Activated B cell treated with CpG ODN at 0.5 μM for 24 hours (primary cell): ENCODE results near the gene PLA2G6. TPM values are rescaled to one million over a fixed set of nuclear protein-coding genes. Genes with fewer than 3 reads are reported as not detected.

Source experiments
- ATAC-seq: fragments of 200-7000 bp; cut with Tn5 transposase; one replicate; pipeline ENCODE4 v1.10.0; 2021; ENCODE audit warnings: low read depth, mild to moderate bottlenecking, moderate library complexity
- CTCF ChIA-PET: fragments of 350-600 bp; sonication (Branson Sonifier 250); formaldehyde crosslinking; loops from one replicate; lab custom pipeline; 2021; ENCODE audit warnings: antibody characterized with exemption; lab: Charles Lee
- POLR2A ChIA-PET: fragments of 350-600 bp; sonication (Branson Sonifier 250); formaldehyde crosslinking; loops from one replicate; lab custom pipeline; 2021; ENCODE audit warnings: antibody characterized with exemption; lab: Charles Lee
- DNase-seq: peaks from one replicate; pipeline ENCODE4 v3.0.0; 2022
- H3K27ac Mint-ChIP-seq: one replicate; pipeline ENCODE4 v1.8.0; 2020; ENCODE audit warnings: mixed read lengths
- H3K27me3 Mint-ChIP-seq: one replicate; pipeline ENCODE4 v1.8.0; 2021; ENCODE audit warnings: mixed read lengths
- H3K36me3 Mint-ChIP-seq: one replicate; pipeline ENCODE4 v1.8.0; 2021; ENCODE audit warnings: low read depth, mixed read lengths
- H3K4me1 Mint-ChIP-seq: one replicate; pipeline ENCODE4 v1.8.0; 2021; ENCODE audit warnings: mixed read lengths
- H3K4me3 Mint-ChIP-seq: one replicate; pipeline ENCODE4 v1.8.0; 2020; ENCODE audit warnings: mild to moderate bottlenecking, mixed read lengths
- H3K9me3 Mint-ChIP-seq: one replicate; pipeline ENCODE4 v1.8.0; 2020; ENCODE audit warnings: mixed read lengths
- CTCF ChIP-seq: fragments of 200-600 bp; IDR thresholded peaks from one replicate; pipeline ENCODE4 v1.8.0; 2022; ENCODE audit warnings: antibody characterized with exemption, mild to moderate bottlenecking
- intact Hi-C: fragments of 100-400 bp; cut with micrococcal nuclease; formaldehyde crosslinking; loops from one replicate; pipeline ENCODE4 v1.15.1; 2024
- total RNA-seq: library from RNA; stranded (reverse); gene quantifications from 2 replicates; pipeline ENCODE4 v1.2.3, GENCODE V29; 2022

Gene PLA2G6
- total RNA-seq, 1 donor from 2014 or later, result 64.0 TPM

DNA sequence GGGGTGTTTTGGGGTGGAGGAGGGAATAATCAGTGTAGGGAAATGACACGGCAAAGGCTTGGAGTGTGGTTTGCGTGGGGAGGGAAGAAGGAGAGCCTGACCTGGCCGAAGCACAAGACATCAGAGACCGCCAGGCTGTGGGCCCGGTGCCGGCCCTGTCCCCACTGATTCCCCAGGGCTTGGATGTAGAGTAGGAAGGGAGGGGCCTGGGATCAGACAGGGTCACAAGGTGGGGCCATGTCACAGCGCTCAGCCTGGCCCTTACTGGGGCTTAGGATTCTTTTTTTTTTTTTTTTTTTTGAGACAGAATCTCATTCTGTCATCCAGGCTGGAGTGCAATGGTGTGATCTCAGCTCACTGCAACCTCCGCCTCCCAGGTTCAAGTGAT is 114.6 kb downstream of the PLA2G6 start:
- ChIA-PET POLR2A (no interaction called here), CTCF (no interaction called here)
- no peak for DNase-seq
- Mint-ChIP-seq H3K27me3 (no peaks in the 10 kb centered on the region), H3K4me3 (no peak overlapping the region), H3K9me3 (no peaks in the 10 kb centered on the region), H3K4me1 (peaks cover 6% of the 10 kb centered on the region), H3K27ac (no peak overlapping the region), H3K36me3 (peaks cover 75% of the 10 kb centered on the region)
- intact Hi-C loops, result no loop called here
- ATAC-seq, result no peak
- TF ChIP-seq CTCF, result no peak

DNA sequence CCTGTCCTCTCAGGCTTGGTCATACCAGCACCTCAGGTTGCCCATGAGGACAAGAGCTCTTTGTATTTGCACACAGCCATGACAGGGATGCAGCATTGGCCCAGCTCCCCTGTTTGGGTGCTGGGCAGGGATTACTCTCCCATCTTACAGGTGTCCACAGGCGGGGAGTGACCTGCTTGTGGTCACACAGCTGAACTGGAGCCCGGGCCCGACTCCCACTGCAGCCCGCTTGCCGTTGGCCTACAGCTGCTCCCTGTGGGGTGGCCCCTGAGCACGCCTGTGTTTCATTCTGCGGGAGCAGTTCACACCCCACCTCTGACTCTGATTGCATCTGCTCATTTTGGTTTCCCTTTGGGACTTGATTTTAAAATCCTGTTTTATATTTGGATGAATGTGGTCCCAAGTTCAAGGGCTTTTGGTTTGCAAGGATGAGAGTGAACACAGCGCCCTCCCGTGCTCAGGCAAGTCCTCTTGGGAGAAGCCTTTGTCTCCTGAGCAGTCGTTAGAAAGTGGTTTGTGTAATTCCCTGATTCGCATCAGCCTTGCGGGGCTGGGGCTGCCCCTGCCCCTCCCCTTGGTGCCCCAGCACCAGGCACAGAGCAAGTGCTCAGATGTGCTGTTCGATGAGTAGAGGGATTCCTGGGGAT is 115.1 kb downstream of the PLA2G6 start:
- H3K4me1 Mint-ChIP-seq, result peaks cover 6% of the 10 kb centered on the region
- H3K27ac Mint-ChIP-seq, result no peak overlapping the region
- H3K27me3 Mint-ChIP-seq, result no peaks in the 10 kb centered on the region
- DNase-seq (no peak), ATAC-seq (no peak)
- CTCF ChIA-PET, result interaction anchor here (1.7 kb wide), 1 partner anchor 14 kb away, joined by 7 read pairs; no protein-coding TSS in a partner anchor
- POLR2A ChIA-PET, result no interaction called here
- no peak overlapping the region for H3K4me3 Mint-ChIP-seq
- peaks cover 76% of the 10 kb centered on the region for H3K36me3 Mint-ChIP-seq
- no peak for TF ChIP-seq CTCF
- intact Hi-C loops, result no loop called here
- H3K9me3 Mint-ChIP-seq, result no peaks in the 10 kb centered on the region

DNA sequence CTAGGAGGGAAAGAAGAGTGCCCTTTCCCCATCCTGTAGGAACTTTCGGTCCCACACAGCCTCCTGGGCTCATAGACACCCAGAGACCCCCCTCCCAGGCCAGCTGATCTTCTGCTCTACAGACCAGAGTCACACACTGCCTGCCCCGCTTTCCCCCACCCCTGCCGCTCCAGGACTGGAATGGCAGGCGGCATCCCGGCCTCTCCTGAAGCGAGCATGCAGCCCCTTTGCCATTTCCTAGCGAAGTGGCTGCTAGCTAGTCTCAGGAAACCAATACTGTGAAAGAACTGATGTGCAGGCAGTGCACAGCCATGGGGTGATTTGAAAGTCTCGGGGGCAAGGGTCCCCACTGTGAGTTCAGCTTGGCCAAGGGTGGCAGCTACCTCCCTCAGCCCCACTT is 116.1 kb downstream of the PLA2G6 start:
- Mint-ChIP-seq H3K36me3 (peaks cover 66% of the 10 kb centered on the region), H3K27me3 (no peaks in the 10 kb centered on the region), H3K4me1 (peaks cover 6% of the 10 kb centered on the region), H3K4me3 (no peak overlapping the region), H3K9me3 (no peaks in the 10 kb centered on the region), H3K27ac (no peak overlapping the region)
- ATAC-seq, result no peak
- POLR2A ChIA-PET, result no interaction called here
- TF ChIP-seq CTCF, result no peak
- DNase-seq, result no peak
- intact Hi-C loops, result no loop called here
- CTCF ChIA-PET, result interaction anchor here (1.7 kb wide), 1 partner anchor 13 kb away, joined by 7 read pairs; no protein-coding TSS in a partner anchor

- ATAC-seq (no peak), DNase-seq (no peak)
- Mint-ChIP-seq H3K27ac (no peak overlapping the region), H3K27me3 (no peaks in the 10 kb centered on the region), H3K9me3 (no peaks in the 10 kb centered on the region), H3K4me1 (peaks cover 10% of the 10 kb centered on the region), H3K4me3 (no peak overlapping the region), H3K36me3 (peaks cover 60% of the 10 kb centered on the region)
- intact Hi-C loops, result no loop called here
- TF ChIP-seq CTCF, result no peak
- ChIA-PET POLR2A (no interaction called here), CTCF (no interaction called here)
Observed at GRCh38 chr22:38062791-38063190, 118.8 kb downstream of the PLA2G6 start.

Other genes starting within 250 kb of the PLA2G6 start
- 0.16 TPM in 1 of 2 replicates, not detected in the other for gene C22orf23, start 228.2 kb downstream of the PLA2G6 start, total RNA-seq
- gene POLR2F, start 228.1 kb downstream of the PLA2G6 start, total RNA-seq, result 47.8 and 67.3 TPM in 2 replicates
- gene SOX10, start 197.3 kb downstream of the PLA2G6 start, total RNA-seq, result not detected in 2 replicates
- gene PICK1, start 124.4 kb downstream of the PLA2G6 start, total RNA-seq, result 21.5 and 25.5 TPM in 2 replicates
- not detected in 2 replicates for gene SLC16A8, start 97.6 kb downstream of the PLA2G6 start, total RNA-seq
- gene BAIAP2L2, start 71.1 kb downstream of the PLA2G6 start, total RNA-seq, result 0.34 and 0.64 TPM in 2 replicates
- 2.3 and 4.5 TPM in 2 replicates for gene MAFF, start 20.2 kb upstream of the PLA2G6 start, total RNA-seq
- 17.4 and 24.0 TPM in 2 replicates for gene TMEM184B, start 91.2 kb upstream of the PLA2G6 start, total RNA-seq
- gene CSNK1E, start 135.6 kb upstream of the PLA2G6 start, total RNA-seq, result 80.6 and 85.2 TPM in 2 replicates